GM06990 (cell line): ENCODE measurements around the gene SCN2A.

Experiments used
- DNase-seq: peaks from one replicate; pipeline ENCODE4 v3.0.0-alpha.2; 2011; ENCODE audit not compliant: insufficient read length; ENCODE audit errors: extremely low read depth
- H3K27me3 ChIP-seq: replicated peaks from 2 replicates; pipeline ENCODE4 v1.6.0; 2011; ENCODE audit warnings: low read length; ENCODE audit not compliant: control insufficient read depth, insufficient read depth
- H3K36me3 ChIP-seq: 2 replicates; pipeline ENCODE4 v1.5.1; 2011; ENCODE audit warnings: low read length; ENCODE audit not compliant: control insufficient read depth, insufficient read depth
- H3K4me3 ChIP-seq: replicated peaks from 2 replicates; pipeline ENCODE4 v1.5.1; 2011; ENCODE audit warnings: low read depth, mild to moderate bottlenecking, control low read depth, low read length
- CTCF ChIP-seq: IDR thresholded peaks from 2 replicates; pipeline ENCODE4 v1.5.1; 2011; ENCODE audit warnings: low read length, control low read depth, mild to moderate bottlenecking, inconsistent platforms; ENCODE audit not compliant: insufficient read depth, poor library complexity, severe bottlenecking

SCN2A gene

GRCh38 chr2:165295643-165296042 lies 56.4 kb downstream of the SCN2A start:
- DNase-seq = no peak
- Histone ChIP-seq H3K36me3 (no peaks in the 10 kb centered on the region), H3K27me3 (no peaks in the 10 kb centered on the region), H3K4me3 (no peak overlapping the region)
- no peak for TF ChIP-seq CTCF

GRCh38 chr2:165305391-165306096 lies 66.3 kb downstream of the SCN2A start:
- Histone ChIP-seq H3K36me3 (no peaks in the 10 kb centered on the region), H3K4me3 (no peak overlapping the region), H3K27me3 (no peaks in the 10 kb centered on the region)
- DNase-seq = no peak
- no peak for TF ChIP-seq CTCF

GRCh38 chr2:165307317-165307716 lies 68.1 kb downstream of the SCN2A start:
- DNase-seq = no peak
- no peak for TF ChIP-seq CTCF

GRCh38 chr2:165311949-165312348 lies 72.7 kb downstream of the SCN2A start:
- Histone ChIP-seq H3K27me3 (no peaks in the 10 kb centered on the region), H3K36me3 (no peaks in the 10 kb centered on the region), H3K4me3 (no peak overlapping the region)
- DNase-seq = no peak
- TF ChIP-seq CTCF = no peak

More at GRCh38 chr2:165307317-165307716, 68.1 kb downstream of the SCN2A start:
- no peaks in the 10 kb centered on the region for H3K36me3 ChIP-seq
- no peaks in the 10 kb centered on the region for H3K27me3 ChIP-seq
- H3K4me3 ChIP-seq = no peak overlapping the region

GRCh38 chr2:165312999-165313398 lies 73.8 kb downstream of the SCN2A start:
- H3K4me3 ChIP-seq = no peak overlapping the region
- TF ChIP-seq CTCF = no peak
- no peaks in the 10 kb centered on the region for H3K36me3 ChIP-seq
- H3K27me3 ChIP-seq = no peaks in the 10 kb centered on the region
- DNase-seq = no peak

- Histone ChIP-seq H3K4me3 (no peak overlapping the region), H3K36me3 (no peaks in the 10 kb centered on the region), H3K27me3 (no peaks in the 10 kb centered on the region)
- DNase-seq = no peak
- TF ChIP-seq CTCF = no peak
Observed at GRCh38 chr2:165313509-165313908, 74.3 kb downstream of the SCN2A start.
